Measurements from ENCODE around the gene CRKL. TPM values are rescaled to one million over a fixed set of nuclear protein-coding genes. Genes with fewer than 3 reads are reported as not detected.

Gene CRKL
- total RNA-seq, 1 experiment from 2014 or later, result 35.4 TPM

- intact Hi-C loops (cut with micrococcal nuclease), result no loop called here
- peaks cover under 1% of the 10 kb centered on the region; the same call in 1 of the 2 replicates for H3K36me3 ChIP-seq (ENCODE audit: low read depth, low read length)
- no peaks in the 10 kb centered on the region for H3K4me1 ChIP-seq (ENCODE audit: insufficient read depth, low read length)
- H3K9me3 ChIP-seq (ENCODE audit: low read length), result no peaks in the 10 kb centered on the region
- DNase-seq (no peak), ATAC-seq (no peak)
- no peaks in the 10 kb centered on the region for H3K79me2 ChIP-seq (ENCODE audit: low read length)
- H2AFZ ChIP-seq (ENCODE audit: low read length), result no peak overlapping the region
- no peaks in the 10 kb centered on the region for H3F3A ChIP-seq (ENCODE audit: low read length, unreplicated experiment)
- ChIA-PET CTCF (no interaction called here), POLR2A (ENCODE audit: unreplicated experiment) (no interaction called here)
- TF ChIP-seq EZH2 (IDR thresholded peaks at IDR 0.05; ENCODE audit: low read length, unreplicated experiment) (no peak), EZH2phosphoT487 (IDR thresholded peaks at IDR 0.05; ENCODE audit: borderline replicate concordance, low read length) (no peak), CTCF (conservative IDR thresholded peaks at IDR 0.05; ENCODE audit: low read depth, low read length) (no peak)
- no peaks in the 10 kb centered on the region for H3K27me3 ChIP-seq (ENCODE audit: low read length)
- H3K4me3 ChIP-seq (ENCODE audit: low read length), result no peak overlapping the region
- no peak overlapping the region for H3K27ac ChIP-seq (ENCODE audit: low read length)
- BruUV-seq (replicated peaks), result no TSS peak
- no peaks in the 10 kb centered on the region for H3K9me2 ChIP-seq (replicated peaks; ENCODE audit: low read length)
- H3K4me2 ChIP-seq (ENCODE audit: low read length), result no peak overlapping the region
- H4K20me1 ChIP-seq (ENCODE audit: low read length), result no peaks in the 10 kb centered on the region
- H3K9ac ChIP-seq (ENCODE audit: low read length), result no peak overlapping the region
Measured at GRCh38 chr22:20994128-20994901, 77.1 kb downstream of the CRKL start.

- TF ChIP-seq EZH2 (IDR thresholded peaks at IDR 0.05; ENCODE audit: low read length, unreplicated experiment) (no peak), EZH2phosphoT487 (IDR thresholded peaks at IDR 0.05; ENCODE audit: borderline replicate concordance, low read length) (no peak), CTCF (conservative IDR thresholded peaks at IDR 0.05; ENCODE audit: low read depth, low read length) (no peak)
- POLR2A ChIA-PET (ENCODE audit: unreplicated experiment), result no interaction called here
- H3K27me3 ChIP-seq (ENCODE audit: low read length), result no peaks in the 10 kb centered on the region
- no peak for DNase-seq
- no peaks in the 10 kb centered on the region for H3K9me2 ChIP-seq (replicated peaks; ENCODE audit: low read length)
- peaks cover 6% of the 10 kb centered on the region; the same call in 1 of the 2 replicates for H3K36me3 ChIP-seq (ENCODE audit: low read depth, low read length)
- H3K27ac ChIP-seq (ENCODE audit: low read length), result no peak overlapping the region
- CTCF ChIA-PET, result no interaction called here
- no TSS peak for BruUV-seq (replicated peaks)
- no peak overlapping the region for H3K4me2 ChIP-seq (ENCODE audit: low read length)
- no peaks in the 10 kb centered on the region for H4K20me1 ChIP-seq (ENCODE audit: low read length)
- peaks cover 4% of the 10 kb centered on the region for H3K79me2 ChIP-seq (ENCODE audit: low read length)
- ATAC-seq, result no peak
- H3K9me3 ChIP-seq (ENCODE audit: low read length), result no peaks in the 10 kb centered on the region
- H3K9ac ChIP-seq (ENCODE audit: low read length), result no peak overlapping the region
- H3K4me1 ChIP-seq (ENCODE audit: insufficient read depth, low read length), result no peaks in the 10 kb centered on the region
- no peaks in the 10 kb centered on the region for H3F3A ChIP-seq (ENCODE audit: low read length, unreplicated experiment)
- intact Hi-C loops (cut with micrococcal nuclease), result no loop called here
- H2AFZ ChIP-seq (ENCODE audit: low read length), result no peak overlapping the region
- no peak overlapping the region for H3K4me3 ChIP-seq (ENCODE audit: low read length)
Measured at GRCh38 chr22:20994902-20995241, 77.7 kb downstream of the CRKL start.

GRCh38 chr22:20995329-20996030 lies 78.3 kb downstream of the CRKL start:
- ATAC-seq (no peak), DNase-seq (no peak)
- Histone ChIP-seq H3K27ac (ENCODE audit: low read length) (no peak overlapping the region), H4K20me1 (ENCODE audit: low read length) (no peaks in the 10 kb centered on the region), H3K4me3 (ENCODE audit: low read length) (no peak overlapping the region), H3K36me3 (ENCODE audit: low read depth, low read length) (peaks cover 6% of the 10 kb centered on the region; the same call in 1 of the 2 replicates), H3K9me2 (replicated peaks; ENCODE audit: low read length) (no peaks in the 10 kb centered on the region), H3K4me2 (ENCODE audit: low read length) (no peak overlapping the region), H3K27me3 (ENCODE audit: low read length) (no peaks in the 10 kb centered on the region), H3K9ac (ENCODE audit: low read length) (no peak overlapping the region), H3K4me1 (ENCODE audit: insufficient read depth, low read length) (peaks cover 6% of the 10 kb centered on the region), H2AFZ (ENCODE audit: low read length) (no peak overlapping the region), H3K9me3 (ENCODE audit: low read length) (no peaks in the 10 kb centered on the region), H3F3A (ENCODE audit: low read length, unreplicated experiment) (no peaks in the 10 kb centered on the region), H3K79me2 (ENCODE audit: low read length) (peaks cover 10% of the 10 kb centered on the region)
- TF ChIP-seq CTCF (conservative IDR thresholded peaks at IDR 0.05; ENCODE audit: low read depth, low read length) (no peak), EZH2 (IDR thresholded peaks at IDR 0.05; ENCODE audit: low read length, unreplicated experiment) (no peak), EZH2phosphoT487 (IDR thresholded peaks at IDR 0.05; ENCODE audit: borderline replicate concordance, low read length) (no peak)
- ChIA-PET POLR2A (ENCODE audit: unreplicated experiment) (interaction anchor here (0.6 kb wide), 1 partner anchor 8 kb away, joined by 3 read pairs; no protein-coding TSS in a partner anchor), CTCF (no interaction called here)
- no TSS peak for BruUV-seq (replicated peaks)
- intact Hi-C loops (cut with micrococcal nuclease), result no loop called here
